ENCODE measurements around the gene FCGR3B. TPM values are rescaled to one million over a fixed set of nuclear protein-coding genes. Genes with fewer than 3 reads are reported as not detected.
"Not testable (repeated sequence)": the region's sequence is repeated elsewhere in the genome, so short reads cannot be mapped to it uniquely, and the experiment has no call there.

Gene FCGR3B
- not detected for polyA plus RNA-seq (ENCODE audit: insufficient read length)

- no peak for DNase-seq
These were observed at the start of gene FCGR3B for GRCh38 chr1:161631076-161631475. Gene FCGR3B, minus strand, starts transcription at chr1:161631176. Its CDS starts 82 bp downstream, at chr1:161631094.

GRCh38 chr1:161678500-161678899 is 47.5 kb upstream of the FCGR3B start:
- no peak for DNase-seq

- no peak for DNase-seq
These were observed 46.1 kb upstream of the FCGR3B start for GRCh38 chr1:161676958-161677689.

- no peak for DNase-seq
These were observed 45.5 kb upstream of the FCGR3B start for GRCh38 chr1:161676441-161676840.

GRCh38 chr1:161674908-161675307 is 43.9 kb upstream of the FCGR3B start:
- not testable (repeated sequence) for DNase-seq

GRCh38 chr1:161674447-161674846 is 43.5 kb upstream of the FCGR3B start:
- DNase-seq: not testable (repeated sequence)

GRCh38 chr1:161673437-161673836 is 42.5 kb upstream of the FCGR3B start:
- DNase-seq: not testable (repeated sequence)

GRCh38 chr1:161671045-161672020 is 40.4 kb upstream of the FCGR3B start:
- not testable (repeated sequence) for DNase-seq

GRCh38 chr1:161664689-161665088 is 33.7 kb upstream of the FCGR3B start:
- DNase-seq: not testable (repeated sequence)

- not testable (repeated sequence) for DNase-seq
These were observed 32.6 kb upstream of the FCGR3B start for GRCh38 chr1:161663569-161663968.

- not testable (repeated sequence) for DNase-seq
These were observed 31.8 kb upstream of the FCGR3B start, which contains the start of gene FCGR2B for GRCh38 chr1:161662684-161663339. Gene FCGR2B, plus strand, starts transcription at chr1:161663143. Its CDS starts 99 bp downstream, at chr1:161663242.

GRCh38 chr1:161661660-161662311 is 30.8 kb upstream of the FCGR3B start:
- not testable (repeated sequence) for DNase-seq

GRCh38 chr1:161658524-161658923 is 27.5 kb upstream of the FCGR3B start:
- not testable (repeated sequence) for DNase-seq

- not testable (repeated sequence) for DNase-seq
These were observed 23.0 kb upstream of the FCGR3B start for GRCh38 chr1:161653971-161654370.

GRCh38 chr1:161653541-161653940 is 22.6 kb upstream of the FCGR3B start:
- not testable (repeated sequence) for DNase-seq

GRCh38 chr1:161647507-161648360 is 16.8 kb upstream of the FCGR3B start:
- DNase-seq: peak; percentile 11

- DNase-seq: not testable (repeated sequence)
These were observed 13.9 kb upstream of the FCGR3B start for GRCh38 chr1:161644855-161645254.

GRCh38 chr1:161643481-161644208 is 12.7 kb upstream of the FCGR3B start:
- DNase-seq: not testable (repeated sequence)

- not testable (repeated sequence) for DNase-seq
These were observed 11.7 kb upstream of the FCGR3B start for GRCh38 chr1:161642697-161643096.

- DNase-seq: not testable (repeated sequence)
These were observed 8.2 kb upstream of the FCGR3B start for GRCh38 chr1:161639203-161639602.
